Measurements from ENCODE around the gene TIPRL.
"Not testable (repeated sequence)": the region's sequence is repeated elsewhere in the genome, so short reads cannot be mapped to it uniquely, and the experiment has no call there.

TIPRL gene

DNA sequence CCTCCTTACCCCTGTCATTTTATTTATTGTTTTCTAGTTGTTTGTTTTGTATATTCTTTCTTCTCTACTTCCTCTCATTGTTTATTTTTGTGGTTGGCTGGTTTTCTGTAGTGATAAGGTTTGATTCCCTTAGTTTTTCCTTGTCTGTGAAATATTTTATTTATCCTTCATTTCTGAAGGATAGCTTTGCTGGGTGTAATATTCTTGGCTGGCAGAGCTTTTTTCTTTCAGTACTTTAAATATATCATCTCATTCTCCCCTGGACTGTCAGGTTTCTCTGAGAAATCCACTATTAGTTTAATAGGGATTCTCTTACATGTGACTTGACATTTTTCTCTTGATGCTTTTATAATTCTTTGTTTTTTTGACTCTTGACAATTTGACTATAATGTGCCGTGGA, 18.8 kb upstream of the TIPRL start:
- no peak for DNase-seq

DNA sequence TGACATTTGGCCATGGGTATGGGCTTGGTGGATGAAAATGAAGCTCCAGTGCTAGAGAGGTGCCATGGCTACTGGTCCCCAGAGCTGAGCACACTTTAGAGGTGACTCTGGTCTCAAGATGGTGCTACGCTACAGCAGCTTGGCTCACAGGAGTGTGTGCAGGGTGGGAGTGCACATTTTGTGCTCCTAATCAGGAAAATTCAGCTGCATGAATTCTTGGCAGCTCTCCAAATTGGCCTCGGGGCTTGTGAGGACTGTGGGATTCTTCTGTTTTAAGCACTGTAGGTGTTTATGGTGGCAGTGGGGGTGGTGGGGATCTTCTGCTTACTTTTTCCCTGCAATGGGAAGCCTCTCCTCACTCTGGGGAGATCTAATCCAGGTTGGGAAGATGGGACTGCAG, 17.3 kb upstream of the TIPRL start:
- DNase-seq, result no peak

DNA sequence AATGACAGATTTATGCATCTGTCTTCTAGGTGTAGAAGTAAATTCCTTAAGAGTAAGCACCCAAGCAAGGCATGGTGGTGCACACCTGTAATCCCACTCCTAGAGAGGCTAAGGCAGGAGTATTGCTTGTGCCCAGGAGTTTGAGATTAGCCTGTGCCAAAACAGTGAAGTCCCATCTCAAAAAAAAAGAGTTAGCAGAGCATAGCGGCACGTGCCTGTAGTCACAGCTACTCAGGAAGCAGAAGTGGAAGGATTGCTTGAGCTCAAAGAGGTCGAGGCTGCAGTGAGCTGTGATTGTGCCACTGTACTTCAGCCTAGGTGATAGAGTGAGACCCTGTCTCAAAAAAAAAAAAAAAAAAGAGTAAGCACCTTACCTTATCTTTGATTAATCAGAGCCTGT, 15.1 kb upstream of the TIPRL start:
- DNase-seq, result no peak

GRCh38 chr1:168164771-168165170, 14.0 kb upstream of the TIPRL start:
- DNase-seq, result no peak

DNA sequence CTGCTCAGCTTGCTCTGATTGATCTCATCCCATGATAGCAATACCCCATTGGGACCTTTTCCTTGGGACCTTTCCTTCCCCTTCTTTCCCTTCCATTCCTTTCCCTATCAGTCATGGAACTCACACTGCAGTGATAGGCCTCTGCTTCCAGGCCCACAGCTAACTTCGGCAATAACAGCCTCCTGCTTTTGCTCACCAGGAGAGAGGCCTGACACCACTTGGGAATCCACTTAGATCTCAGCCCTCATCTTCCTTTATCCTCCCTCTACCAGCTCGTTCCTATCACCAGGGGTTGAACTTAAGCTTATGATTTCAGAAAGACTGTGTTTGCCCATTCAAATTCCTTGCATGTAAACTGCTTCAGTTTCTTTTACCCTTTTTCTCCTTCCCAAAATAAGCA, 11.0 kb upstream of the TIPRL start:
- DNase-seq, result no peak

DNA sequence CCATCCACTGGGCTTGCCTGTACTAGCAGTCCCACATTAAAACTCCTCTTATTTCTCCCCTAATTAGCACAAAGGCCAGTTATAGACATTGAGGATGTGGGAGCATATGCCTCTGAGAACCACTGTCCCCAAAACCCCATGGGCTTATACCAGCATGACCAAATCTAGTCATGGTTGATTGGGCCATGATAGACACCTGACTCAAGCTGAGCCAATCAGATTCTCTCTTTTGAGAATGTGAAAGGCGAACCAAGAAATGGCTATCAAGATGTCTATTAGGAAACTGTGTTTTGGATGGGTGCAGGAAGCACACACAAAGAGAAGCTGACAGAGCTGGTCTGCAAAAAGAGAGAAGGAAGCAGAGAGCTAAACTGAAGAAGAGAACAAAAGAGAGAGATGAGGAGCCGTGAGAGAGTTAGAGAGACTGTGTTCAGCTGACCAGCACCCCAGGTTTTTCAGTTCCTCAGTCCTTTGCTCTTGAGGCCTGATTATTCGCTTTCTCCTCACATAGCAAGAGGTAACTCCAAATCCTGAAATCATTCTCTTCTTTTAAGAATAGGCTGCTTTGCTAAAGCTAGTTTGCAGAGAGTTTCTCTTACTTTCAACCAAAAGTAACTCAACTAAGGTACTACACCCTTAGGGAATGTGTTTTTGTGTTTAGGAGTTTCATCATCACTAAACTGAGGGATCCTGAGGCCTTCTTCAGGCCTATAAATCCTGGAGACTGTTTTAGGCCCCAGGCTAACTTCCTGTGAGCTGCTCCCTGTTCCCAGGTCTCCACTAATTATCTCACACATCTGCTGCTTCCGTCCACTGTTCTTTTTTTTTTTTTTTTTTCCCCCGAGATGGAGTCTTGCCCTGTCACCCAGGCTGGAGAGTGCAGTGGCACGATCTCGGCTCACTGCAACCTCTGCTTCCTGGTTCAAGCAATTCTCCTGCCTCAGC, 7.9 kb upstream of the TIPRL start:
- no peak for DNase-seq

DNA sequence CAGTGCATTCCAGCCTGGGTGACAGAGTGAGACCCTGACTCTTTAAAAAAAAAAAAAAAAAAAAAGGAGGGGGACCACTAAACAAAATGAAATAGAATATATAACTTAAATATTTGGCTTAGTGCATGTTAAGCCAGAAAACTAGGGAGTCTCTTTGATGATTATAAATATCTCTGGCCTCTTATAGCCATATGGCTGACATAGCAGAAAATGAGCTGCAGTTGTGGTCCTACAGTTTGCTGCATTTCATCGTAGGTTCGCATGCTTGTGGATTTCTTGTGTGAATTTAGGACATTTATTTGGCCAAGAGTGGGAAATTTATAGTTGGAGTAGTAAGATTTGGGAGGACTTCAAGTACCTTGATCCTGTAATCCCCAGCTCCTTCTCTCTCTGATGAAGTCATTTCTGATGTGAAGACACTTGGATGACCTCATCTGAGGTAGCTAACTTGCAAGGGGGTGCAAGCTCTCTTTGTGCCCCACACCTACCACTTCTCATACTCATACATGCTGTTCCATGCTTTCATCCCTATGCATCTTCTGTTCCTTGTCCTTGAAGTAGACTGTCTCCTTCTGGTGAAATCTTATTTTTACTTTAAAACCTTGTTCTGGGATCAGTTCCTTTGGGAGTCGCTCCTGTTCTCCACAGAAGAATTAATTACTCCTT, 6.4 kb upstream of the TIPRL start:
- DNase-seq, result no peak

GRCh38 chr1:168178227-168178637, 530 bp upstream of the TIPRL start:
- DNase-seq, result no peak

DNA sequence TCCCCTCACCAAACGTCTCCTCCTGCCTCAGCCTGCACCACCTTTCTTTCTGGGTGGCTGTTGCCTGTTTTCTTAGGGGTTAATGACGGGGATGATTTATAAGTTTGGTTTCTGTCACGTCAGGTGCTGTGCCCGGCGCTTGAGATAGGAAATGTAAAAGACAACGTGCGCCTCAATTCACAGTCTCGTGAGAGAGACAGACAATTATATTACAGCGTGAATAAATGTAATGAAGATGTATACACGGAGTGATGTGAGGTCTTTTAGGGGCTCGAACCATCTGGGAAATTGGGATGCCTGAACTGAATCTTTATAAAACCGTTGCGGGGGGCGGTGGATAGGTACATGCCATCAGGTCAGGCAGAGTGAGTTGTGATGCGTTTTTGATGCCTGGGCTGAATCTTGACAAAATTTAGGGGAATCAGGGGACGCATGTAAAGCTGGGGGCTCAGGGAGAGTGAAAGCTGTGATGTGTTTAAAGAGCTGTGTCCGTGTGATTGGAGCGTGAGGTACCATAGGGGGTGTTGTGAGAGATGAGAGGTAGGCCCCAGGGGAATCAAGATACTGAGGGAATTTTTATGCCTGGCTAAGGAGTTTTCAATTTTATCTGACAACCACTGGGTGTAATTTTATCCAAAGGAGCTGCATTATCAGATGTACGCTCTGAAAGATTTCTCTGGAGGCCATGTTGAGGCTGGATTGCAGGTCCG, 831 bp downstream of the TIPRL start:
- no peak for DNase-seq

- no peak for DNase-seq
Measured at GRCh38 chr1:168180148-168180524, 1.4 kb downstream of the TIPRL start.

- not testable (repeated sequence) for DNase-seq
Measured at GRCh38 chr1:168181063-168181720, 2.4 kb downstream of the TIPRL start.

DNA sequence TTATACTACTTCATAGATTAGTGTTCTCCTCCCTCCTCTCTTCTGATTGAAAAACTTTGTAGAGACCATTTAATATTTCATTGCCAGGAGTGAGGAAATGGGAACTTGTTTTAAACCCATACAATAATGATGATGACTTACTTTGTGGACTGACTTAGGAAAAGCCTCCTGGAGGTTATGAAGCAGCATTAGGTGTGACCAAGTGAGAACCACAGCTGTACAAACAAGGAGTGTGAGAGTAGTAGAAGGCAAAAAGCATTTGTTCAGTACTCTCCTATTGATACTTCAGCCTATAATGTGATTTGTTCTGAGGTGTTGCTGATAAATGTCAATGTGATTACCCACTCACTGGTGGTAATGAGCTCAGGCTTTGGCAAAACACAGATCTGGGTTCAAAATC, 8.4 kb downstream of the TIPRL start:
- no peak for DNase-seq

DNA sequence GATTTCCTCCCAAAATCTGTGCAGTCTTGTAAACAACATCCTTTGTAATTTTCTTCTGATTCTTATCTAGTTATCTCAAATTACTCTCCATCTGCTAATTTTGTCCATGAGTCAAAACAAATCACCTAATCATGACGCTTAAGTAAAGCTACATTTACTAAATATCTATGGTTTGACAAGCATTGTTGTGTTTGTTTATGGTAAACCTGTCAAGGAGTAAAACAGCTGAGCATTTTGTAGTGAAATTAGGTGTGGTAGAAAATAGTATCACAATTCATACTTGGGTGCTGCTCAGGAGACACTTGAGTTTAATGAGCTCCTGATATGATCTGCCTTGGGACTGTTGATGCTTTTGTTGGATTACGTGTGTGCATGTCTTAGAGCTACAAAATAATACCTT, 11.6 kb downstream of the TIPRL start:
- no peak for DNase-seq

- no peak for DNase-seq
Measured at GRCh38 chr1:168195199-168196135, 16.7 kb downstream of the TIPRL start.

GRCh38 chr1:168199056-168199455, 20.3 kb downstream of the TIPRL start:
- no peak for DNase-seq

DNA sequence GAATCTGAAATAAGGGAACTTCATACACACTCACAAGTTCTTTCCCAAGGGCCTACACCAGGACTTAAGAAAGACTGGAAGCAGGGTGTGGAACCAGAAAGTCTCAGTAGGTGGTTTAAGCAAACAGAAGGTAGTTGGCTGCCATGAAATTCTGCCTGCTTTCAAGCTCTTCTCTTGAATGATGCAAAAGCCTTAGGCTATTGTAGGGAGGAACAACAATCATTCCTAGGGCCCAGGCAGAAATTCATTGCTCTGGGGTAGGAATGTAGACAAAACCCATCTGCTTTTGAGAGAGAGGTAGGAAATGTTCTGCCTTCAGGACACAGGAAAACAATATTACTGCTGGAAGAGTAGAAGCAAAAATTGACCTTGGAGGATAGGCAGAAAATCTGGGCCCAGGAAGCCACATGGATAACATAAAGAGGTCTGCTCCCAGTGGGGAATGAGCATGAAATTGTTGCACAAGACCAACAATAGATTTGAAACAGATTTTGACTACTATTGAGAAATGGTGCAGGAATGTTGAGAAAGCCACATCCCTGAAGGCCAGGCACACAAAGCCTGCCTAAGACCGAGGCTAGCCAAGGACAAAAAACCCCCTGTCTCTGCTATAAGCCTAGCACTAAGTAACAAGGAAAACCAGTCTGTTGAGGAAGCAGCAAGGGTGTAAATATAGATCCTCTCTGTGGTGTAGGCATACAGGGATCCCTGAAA, 24.3 kb downstream of the TIPRL start:
- DNase-seq, result no peak

GRCh38 chr1:168206111-168206510, 27.3 kb downstream of the TIPRL start:
- no peak for DNase-seq

- not testable (repeated sequence) for DNase-seq
Measured at GRCh38 chr1:168207673-168208072, 28.9 kb downstream of the TIPRL start.

DNA sequence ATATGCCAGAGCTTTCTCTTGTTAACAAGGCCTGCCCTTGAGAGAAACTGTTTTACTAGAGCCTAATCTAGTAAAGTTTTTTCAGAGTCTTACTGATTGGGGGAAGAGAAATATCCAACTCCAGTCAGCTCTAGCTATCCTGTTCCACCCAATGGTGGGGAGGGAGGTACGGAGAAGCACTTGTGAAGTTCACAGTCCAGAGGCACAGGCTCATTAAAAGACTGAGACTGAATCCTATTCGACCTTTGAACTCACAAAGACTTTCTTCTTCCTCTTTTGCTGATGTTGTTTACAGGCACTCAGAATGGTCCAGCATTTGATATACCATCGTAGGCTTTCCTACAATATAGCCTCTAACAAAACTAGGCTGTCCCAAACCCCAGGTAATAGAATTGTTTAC, 31.6 kb downstream of the TIPRL start:
- no peak for DNase-seq

GRCh38 chr1:168213349-168213748, 34.6 kb downstream of the TIPRL start:
- DNase-seq, result no peak

GRCh38 chr1:168216171-168216570, 37.4 kb downstream of the TIPRL start:
- DNase-seq, result no peak

Data from effector CD4-positive, alpha-beta T cell (primary cell).